Measurements from ENCODE around the gene LRRC4B. TPM values are rescaled to one million over a fixed set of nuclear protein-coding genes. Genes with fewer than 3 reads are reported as not detected.
A peak's percentile ranks its signal among the peaks of the same experiment; 100 is the strongest.

LRRC4B gene
- total and polyA plus RNA-seq, 2 experiments from 2014 or later: 2.1 to 6.0 TPM

GRCh38 chr19:50558039-50558438, 10.2 kb downstream of the LRRC4B start:
- TF ChIP-seq EZH2 (IDR thresholded peaks at IDR 0.05; ENCODE audit: borderline replicate concordance): no peak
- no peak for TF ChIP-seq CTCF (IDR thresholded peaks at IDR 0.05; ENCODE audit: poor library complexity)
- no peak for TF ChIP-seq EZH2phosphoT487 (IDR thresholded peaks at IDR 0.05; ENCODE audit: low read depth, severe bottlenecking, unreplicated experiment)
- 94% methylated on average over 4 of the region's 4 CpGs for WGBS (ENCODE audit: low lambda C conversion rate, missing lambda C conversion rate)
- H3K79me2 ChIP-seq: no peaks in the 10 kb centered on the region

GRCh38 chr19:50557009-50557613, 11.1 kb downstream of the LRRC4B start:
- Histone ChIP-seq H3K4me2 (peak overlapping the region; percentile 99), H3K9me3 (ENCODE audit: low read depth) (no peaks in the 10 kb centered on the region), H3K36me3 (replicated peaks; ENCODE audit: insufficient read depth, low read depth) (no peaks in the 10 kb centered on the region), H3K79me2 (no peaks in the 10 kb centered on the region), H3K4me3 (no peak overlapping the region), H3K9me2 (replicated peaks; ENCODE audit: insufficient read depth) (no peaks in the 10 kb centered on the region), H4K20me1 (ENCODE audit: insufficient read depth, poor library complexity, severe bottlenecking) (no peaks in the 10 kb centered on the region), H3K27me3 (peaks cover 12% of the 10 kb centered on the region), H3K27ac (peak overlapping the region; percentile 65), H2AFZ (peak overlapping the region; percentile 41), H3K4me1 (ENCODE audit: insufficient read depth) (peaks cover 3% of the 10 kb centered on the region)
- DNase-seq (ENCODE audit: low spot score): peak; percentile 60
- TF ChIP-seq EZH2 (IDR thresholded peaks at IDR 0.05; ENCODE audit: borderline replicate concordance) (no peak), CTCF (IDR thresholded peaks at IDR 0.05; ENCODE audit: poor library complexity) (no peak), EZH2phosphoT487 (IDR thresholded peaks at IDR 0.05; ENCODE audit: low read depth, severe bottlenecking, unreplicated experiment) (no peak)
- 27% methylated on average over 12 of the region's 20 CpGs for WGBS (ENCODE audit: low lambda C conversion rate, missing lambda C conversion rate)

More at GRCh38 chr19:50558039-50558438, 10.2 kb downstream of the LRRC4B start:
- H3K4me2 ChIP-seq: no peak overlapping the region
- no peak overlapping the region for H3K4me3 ChIP-seq
- H3K4me1 ChIP-seq (ENCODE audit: insufficient read depth): peaks cover 3% of the 10 kb centered on the region
- no peak overlapping the region for H2AFZ ChIP-seq
- no peak for DNase-seq (ENCODE audit: low spot score)
- no peaks in the 10 kb centered on the region for H3K36me3 ChIP-seq (replicated peaks; ENCODE audit: insufficient read depth, low read depth)
- H4K20me1 ChIP-seq (ENCODE audit: insufficient read depth, poor library complexity, severe bottlenecking): no peaks in the 10 kb centered on the region
- H3K9me3 ChIP-seq (ENCODE audit: low read depth): no peaks in the 10 kb centered on the region
- no peaks in the 10 kb centered on the region for H3K9me2 ChIP-seq (replicated peaks; ENCODE audit: insufficient read depth)
- peaks cover 9% of the 10 kb centered on the region for H3K27me3 ChIP-seq
- H3K27ac ChIP-seq: no peak overlapping the region

GRCh38 chr19:50556282-50557008, 11.8 kb downstream of the LRRC4B start:
- Histone ChIP-seq H3K27ac (peak overlapping the region; percentile 65), H3K4me1 (ENCODE audit: insufficient read depth) (peaks cover 3% of the 10 kb centered on the region), H3K79me2 (no peaks in the 10 kb centered on the region), H3K9me2 (replicated peaks; ENCODE audit: insufficient read depth) (no peaks in the 10 kb centered on the region), H3K4me2 (peak overlapping the region; percentile 99), H4K20me1 (ENCODE audit: insufficient read depth, poor library complexity, severe bottlenecking) (no peaks in the 10 kb centered on the region), H3K27me3 (peaks cover 17% of the 10 kb centered on the region), H3K9me3 (ENCODE audit: low read depth) (no peaks in the 10 kb centered on the region), H2AFZ (peak overlapping the region; percentile 81), H3K4me3 (peak overlapping the region; percentile 55), H3K36me3 (replicated peaks; ENCODE audit: insufficient read depth, low read depth) (no peaks in the 10 kb centered on the region)
- WGBS (ENCODE audit: low lambda C conversion rate, missing lambda C conversion rate): 1% methylated on average over 25 of the region's 39 CpGs
- peak; percentile 92 for DNase-seq (ENCODE audit: low spot score)
- TF ChIP-seq EZH2phosphoT487 (IDR thresholded peaks at IDR 0.05; ENCODE audit: low read depth, severe bottlenecking, unreplicated experiment) (no peak), CTCF (IDR thresholded peaks at IDR 0.05; ENCODE audit: poor library complexity) (peak; percentile 98)

Measured in hepatocyte (in vitro differentiated cells).